Tibial artery (tissue), 4 donors: ENCODE results near the gene MBD2.

ENCODE experiments used
- DNase-seq, 2 donors: peaks; one replicate each; pipeline ENCODE4 v3.0.0-alpha.2; 2019
- H3K27ac ChIP-seq, 2 donors: fragments of 200-600 bp; sonication (generic) in 1 of 2; 1 replicate in 1 of 2; 2 replicates in 1 of 2; pipeline ENCODE4 v1.5.1; 2018 to 2019; ENCODE audit warnings: mild to moderate bottlenecking in 1 of 2
- H3K27me3 ChIP-seq, 2 donors: fragments of 200-600 bp; sonication (generic) in 1 of 2; one replicate each; pipeline versions ENCODE4 v1.5.1 to v1.6.0; 2016 to 2019
- H3K36me3 ChIP-seq, 3 donors: fragments of 200-600 bp; sonication (generic) in 2 of 3; one replicate each; pipeline ENCODE4 v1.5.1; 2016 to 2019; ENCODE audit warnings: mild to moderate bottlenecking in 2 of 3
- H3K4me1 ChIP-seq, 4 donors: fragments of 200-600 bp; sonication (generic) in 2 of 4; 1 replicate in 3 of 4; 2 replicates in 1 of 4; pipeline ENCODE4 v1.5.1; 2016 to 2019
- H3K4me3 ChIP-seq, 2 donors: fragments of 200-600 bp; sonication (generic) in 1 of 2; 1 replicate in 1 of 2; 2 replicates in 1 of 2; pipeline ENCODE4 v1.5.1; 2018 to 2019; ENCODE audit warnings: mild to moderate bottlenecking in 2 of 2
- H3K9me3 ChIP-seq, 3 donors: fragments of 200-600 bp; sonication (generic) in 1 of 3; one replicate each; pipeline ENCODE4 v1.5.1; 2016 to 2019
- CTCF ChIP-seq, 2 experiments: fragments of 200-600 bp in 1 of 2; fragments of 450-650 bp in 1 of 2; IDR thresholded peaks; one replicate each; pipeline ENCODE4 v1.5.1; 2017 to 2019; ENCODE audit warnings: antibody characterized with exemption in 2 of 2, mild to moderate bottlenecking in 1 of 2, moderate library complexity in 1 of 2
- intact Hi-C: fragments of 100-400 bp; cut with DNase I; formaldehyde crosslinking; loops from one replicate; pipeline ENCODE4 v1.15.0; 2023; ENCODE audit warnings: low total_unique reads

The MBD2 gene

GRCh38 chr18:54233747-54234146 lies 9.3 kb upstream of the MBD2 start:
- no peak for DNase-seq
- Histone ChIP-seq H3K4me3 (no peak overlapping the region), H3K9me3 (no peaks in the 10 kb centered on the region), H3K27ac (no peak overlapping the region), H3K27me3 (no peaks in the 10 kb centered on the region), H3K36me3 (no peaks in the 10 kb centered on the region), H3K4me1 (no peaks in the 10 kb centered on the region)
- no peak for TF ChIP-seq CTCF (IDR thresholded peaks at IDR 0.05)
- intact Hi-C loops: no loop called here

- H3K27me3 ChIP-seq: no peaks in the 10 kb centered on the region
- H3K4me3 ChIP-seq: no peak overlapping the region
- H3K36me3 ChIP-seq: no peaks in the 10 kb centered on the region
- no peak overlapping the region for H3K27ac ChIP-seq
- no peaks in the 10 kb centered on the region for H3K9me3 ChIP-seq
- no peak for TF ChIP-seq CTCF (IDR thresholded peaks at IDR 0.05)
- intact Hi-C loops: no loop called here
- DNase-seq: no peak
- no peaks in the 10 kb centered on the region for H3K4me1 ChIP-seq
These were observed 8.8 kb upstream of the MBD2 start for GRCh38 chr18:54233228-54233625.

- Histone ChIP-seq H3K27me3 (no peaks in the 10 kb centered on the region), H3K36me3 (no peaks in the 10 kb centered on the region), H3K4me1 (no peaks in the 10 kb centered on the region), H3K27ac (no peak overlapping the region), H3K9me3 (no peaks in the 10 kb centered on the region), H3K4me3 (no peak overlapping the region)
- intact Hi-C loops: no loop called here
- no peak for DNase-seq
- TF ChIP-seq CTCF (IDR thresholded peaks at IDR 0.05): no peak
These were observed 8.2 kb upstream of the MBD2 start for GRCh38 chr18:54232485-54233227.

- H3K36me3 ChIP-seq: no peaks in the 10 kb centered on the region
- DNase-seq: no peak
- intact Hi-C loops: no loop called here
- no peak overlapping the region for H3K4me3 ChIP-seq
- no peak overlapping the region for H3K27ac ChIP-seq
- no peaks in the 10 kb centered on the region for H3K27me3 ChIP-seq
- TF ChIP-seq CTCF (IDR thresholded peaks at IDR 0.05): no peak
- no peaks in the 10 kb centered on the region for H3K9me3 ChIP-seq
- H3K4me1 ChIP-seq: no peaks in the 10 kb centered on the region
These were observed 5.1 kb upstream of the MBD2 start for GRCh38 chr18:54229421-54230059.

GRCh38 chr18:54228364-54228763 lies 3.9 kb upstream of the MBD2 start:
- intact Hi-C loops: no loop called here
- DNase-seq: no peak
- Histone ChIP-seq H3K4me3 (no peak overlapping the region), H3K4me1 (peaks cover 0 to 4% (median 1%) of the 10 kb centered on the region in 4 donors), H3K27me3 (no peaks in the 10 kb centered on the region), H3K36me3 (no peaks in the 10 kb centered on the region), H3K9me3 (no peaks in the 10 kb centered on the region), H3K27ac (no peak overlapping the region)
- no peak for TF ChIP-seq CTCF (IDR thresholded peaks at IDR 0.05)
